ENCODE measurements around the gene CEACAM7.

Gene CEACAM7

DNA sequence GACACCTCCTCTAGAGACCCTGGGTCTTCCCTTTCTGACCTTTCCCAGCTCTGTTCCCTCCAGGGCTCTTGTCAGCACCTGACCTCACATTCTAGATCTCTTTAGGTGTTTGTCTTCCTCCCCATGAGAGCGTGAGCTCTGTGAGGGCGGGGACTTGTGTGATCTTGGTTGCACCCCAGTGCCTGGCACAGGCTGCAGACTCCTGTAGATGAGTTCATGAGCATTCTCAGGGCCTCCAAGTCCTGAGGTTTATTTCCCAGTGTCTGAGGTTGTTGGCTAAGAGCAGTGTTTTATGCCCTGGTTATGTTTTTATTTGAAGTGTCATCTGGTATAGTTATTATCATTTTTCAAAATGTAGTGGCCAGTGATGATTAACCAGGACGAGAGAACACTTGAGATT, 61.8 kb downstream of the CEACAM7 start:
- Histone ChIP-seq H3K4me1 (ENCODE audit: control insufficient read depth in 1 of 2, insufficient read depth in 2 of 2, low read length in 2 of 2) (no peaks in the 10 kb centered on the region), H3K36me3 (ENCODE audit: control insufficient read depth in 1 of 2, insufficient read depth in 2 of 2, low read length in 2 of 2) (no peaks in the 10 kb centered on the region), H3K27ac (ENCODE audit: low read depth, low read length) (no peak overlapping the region), H3K9ac (ENCODE audit: low read depth in 1 of 2, low read length in 2 of 2) (no peak overlapping the region), H3K27me3 (ENCODE audit: control insufficient read depth in 1 of 2, insufficient read depth in 2 of 2, low read length in 2 of 2) (peaks cover 7 to 17% of the 10 kb centered on the region in 2 donors), H3K4me3 (ENCODE audit: low read depth in 1 of 2, low read length in 2 of 2) (no peak overlapping the region), H3K9me3 (ENCODE audit: control insufficient read depth in 1 of 2, low read length in 2 of 2) (peaks cover 6 to 7% of the 10 kb centered on the region in 2 donors)

DNA sequence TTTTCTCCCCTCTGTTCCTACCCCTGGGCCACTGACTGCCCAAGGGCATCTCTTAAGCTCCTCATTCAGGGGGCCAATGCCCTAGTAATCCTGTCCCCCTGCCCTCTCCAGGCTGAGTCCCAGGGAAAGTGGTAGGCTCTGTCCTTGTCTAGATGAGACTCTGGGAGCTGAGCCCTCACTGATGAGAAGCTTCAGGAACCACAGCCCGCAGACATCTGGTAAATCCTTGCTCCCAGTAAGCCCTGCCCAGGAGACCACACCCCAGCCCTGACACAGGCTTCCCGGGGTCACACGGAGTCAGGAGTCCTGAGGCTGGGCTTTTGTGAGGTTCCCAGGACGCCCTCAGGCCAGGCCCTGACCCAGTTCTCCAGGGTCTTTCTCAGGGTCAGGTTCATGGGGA, 63.1 kb downstream of the CEACAM7 start:
- no peak overlapping the region for H3K4me3 ChIP-seq (ENCODE audit: low read depth in 1 of 2, low read length in 2 of 2)
- H3K27me3 ChIP-seq (ENCODE audit: control insufficient read depth in 1 of 2, insufficient read depth in 2 of 2, low read length in 2 of 2), result peaks cover 10 to 17% of the 10 kb centered on the region in 2 donors
- H3K27ac ChIP-seq (ENCODE audit: low read depth, low read length), result no peak overlapping the region
- no peaks in the 10 kb centered on the region for H3K36me3 ChIP-seq (ENCODE audit: control insufficient read depth in 1 of 2, insufficient read depth in 2 of 2, low read length in 2 of 2)
- H3K9ac ChIP-seq (ENCODE audit: low read depth in 1 of 2, low read length in 2 of 2), result no peak overlapping the region
- no peaks in the 10 kb centered on the region for H3K4me1 ChIP-seq (ENCODE audit: control insufficient read depth in 1 of 2, insufficient read depth in 2 of 2, low read length in 2 of 2)
- no peaks in the 10 kb centered on the region for H3K9me3 ChIP-seq (ENCODE audit: control insufficient read depth in 1 of 2, low read length in 2 of 2)

DNA sequence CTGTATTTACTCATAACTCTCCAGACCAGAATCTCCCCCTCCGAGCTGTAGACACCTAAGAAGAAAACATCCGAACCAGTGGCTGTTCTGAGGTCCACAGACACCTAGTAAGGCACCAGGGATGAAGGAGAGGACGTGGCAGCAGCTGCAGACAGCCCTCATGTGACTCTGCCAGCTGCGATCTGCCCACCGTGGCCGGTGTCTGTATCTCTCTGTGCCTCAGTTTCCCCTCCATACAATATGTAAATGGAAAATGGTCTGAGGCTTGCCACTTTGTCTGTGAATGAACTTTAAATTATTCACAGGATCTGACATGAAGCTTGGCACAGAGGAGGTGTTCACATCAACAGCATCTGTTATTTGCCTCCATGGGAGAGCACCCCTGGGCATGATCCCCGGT, 63.6 kb downstream of the CEACAM7 start:
- no peaks in the 10 kb centered on the region for H3K9me3 ChIP-seq (ENCODE audit: control insufficient read depth in 1 of 2, low read length in 2 of 2)
- no peak overlapping the region for H3K4me3 ChIP-seq (ENCODE audit: low read depth in 1 of 2, low read length in 2 of 2)
- H3K27me3 ChIP-seq (ENCODE audit: control insufficient read depth in 1 of 2, insufficient read depth in 2 of 2, low read length in 2 of 2), result peaks cover 10 to 17% of the 10 kb centered on the region in 2 donors
- H3K4me1 ChIP-seq (ENCODE audit: control insufficient read depth in 1 of 2, insufficient read depth in 2 of 2, low read length in 2 of 2), result no peaks in the 10 kb centered on the region
- no peak overlapping the region for H3K9ac ChIP-seq (ENCODE audit: low read depth in 1 of 2, low read length in 2 of 2)
- no peak overlapping the region for H3K27ac ChIP-seq (ENCODE audit: low read depth, low read length)
- H3K36me3 ChIP-seq (ENCODE audit: control insufficient read depth in 1 of 2, insufficient read depth in 2 of 2, low read length in 2 of 2), result no peaks in the 10 kb centered on the region

DNA sequence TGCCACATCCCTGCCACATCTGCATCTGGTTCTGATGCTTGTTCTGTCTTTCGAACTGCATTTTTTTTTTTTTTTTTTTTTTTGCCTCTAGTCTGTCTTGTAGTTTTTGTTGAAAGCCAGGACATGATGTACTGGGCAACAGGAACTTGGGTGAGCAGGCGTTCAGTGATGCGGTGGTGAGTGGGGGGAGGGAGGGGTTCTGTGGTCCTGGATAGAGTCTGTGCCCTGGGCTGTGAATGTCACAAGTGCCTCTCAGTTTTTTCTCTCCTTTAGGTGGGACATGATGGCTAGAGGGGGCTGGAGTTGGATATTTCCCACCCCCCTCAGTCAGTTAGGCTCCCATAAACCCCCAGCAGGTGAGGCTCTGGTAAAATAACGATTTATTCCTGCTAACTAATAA, 64.7 kb downstream of the CEACAM7 start:
- Histone ChIP-seq H3K4me3 (ENCODE audit: low read depth in 1 of 2, low read length in 2 of 2) (no peak overlapping the region), H3K27ac (ENCODE audit: low read depth, low read length) (no peak overlapping the region), H3K27me3 (ENCODE audit: control insufficient read depth in 1 of 2, insufficient read depth in 2 of 2, low read length in 2 of 2) (peaks cover 10 to 15% of the 10 kb centered on the region in 2 donors), H3K9me3 (ENCODE audit: control insufficient read depth in 1 of 2, low read length in 2 of 2) (no peaks in the 10 kb centered on the region), H3K4me1 (ENCODE audit: control insufficient read depth in 1 of 2, insufficient read depth in 2 of 2, low read length in 2 of 2) (no peaks in the 10 kb centered on the region), H3K9ac (ENCODE audit: low read depth in 1 of 2, low read length in 2 of 2) (no peak overlapping the region), H3K36me3 (ENCODE audit: control insufficient read depth in 1 of 2, insufficient read depth in 2 of 2, low read length in 2 of 2) (no peaks in the 10 kb centered on the region)

Measured in duodenal mucosa (tissue), 2 donors.